Neural progenitor cell (in vitro differentiated cells): ENCODE data around the gene KCNAB1. TPM values are rescaled to one million over a fixed set of nuclear protein-coding genes. Genes with fewer than 3 reads are reported as not detected.

ENCODE experiments used
- DNase-seq: peaks from one replicate; pipeline ENCODE4 v3.0.0-alpha.2; 2016; ENCODE audit warnings: low spot score
- H2AFZ ChIP-seq: fragments of 200-600 bp; sonication (generic); replicated peaks from 2 replicates; pipeline ENCODE4 v1.6.1; 2016; ENCODE audit warnings: antibody characterized with exemption
- H3F3A ChIP-seq: fragments of 200-600 bp; sonication (generic); 2 replicates; pipeline ENCODE4 v1.6.1; 2016; ENCODE audit warnings: antibody characterized with exemption, low read depth
- H3K27ac ChIP-seq: fragments of 200-600 bp; sonication (generic); 2 replicates; pipeline ENCODE4 v1.5.1; 2016; ENCODE audit warnings: mild to moderate bottlenecking
- H3K27me3 ChIP-seq: fragments of 200-600 bp; sonication (generic); 2 replicates; pipeline ENCODE4 v1.6.1; 2016; ENCODE audit warnings: mild to moderate bottlenecking, moderate library complexity
- H3K36me3 ChIP-seq: fragments of 200-600 bp; sonication (generic); 2 replicates; pipeline ENCODE4 v1.5.1; 2016
- H3K4me1 ChIP-seq: fragments of 200-600 bp; sonication (generic); 2 replicates; pipeline ENCODE4 v1.6.1; 2016; ENCODE audit warnings: mixed run types
- H3K4me2 ChIP-seq: fragments of 200-600 bp; sonication (generic); 2 replicates; pipeline ENCODE4 v1.6.1; 2016
- H3K4me3 ChIP-seq: fragments of 200-600 bp; sonication (generic); 2 replicates; pipeline ENCODE4 v1.5.1; 2016
- H3K79me2 ChIP-seq: fragments of 200-600 bp; sonication (generic); 2 replicates; pipeline ENCODE4 v1.6.1; 2016; ENCODE audit warnings: low read depth
- H3K9ac ChIP-seq: fragments of 200-600 bp; sonication (generic); 2 replicates; pipeline ENCODE4 v1.6.1; 2016
- H3K9me3 ChIP-seq: fragments of 200-600 bp; sonication (generic); 2 replicates; pipeline ENCODE4 v1.5.1; 2016; ENCODE audit warnings: low read depth
- H4K20me1 ChIP-seq: fragments of 200-600 bp; sonication (generic); 2 replicates; pipeline ENCODE4 v1.6.1; 2016; ENCODE audit warnings: low read depth
- H3K27ac Mint-ChIP-seq: 3 replicates; pipeline ENCODE4 v1.8.0; 2021; ENCODE audit warnings: mixed read lengths
- H3K27me3 Mint-ChIP-seq: 2 replicates; pipeline ENCODE4 v1.8.0; 2022; ENCODE audit warnings: low read depth, mild to moderate bottlenecking, inconsistent platforms, moderate library complexity, mixed read lengths; ENCODE audit not compliant: insufficient read depth
- H3K36me3 Mint-ChIP-seq: 3 replicates; pipeline ENCODE4 v1.8.0; 2021; ENCODE audit warnings: mixed read lengths
- H3K4me1 Mint-ChIP-seq: 3 replicates; pipeline ENCODE4 v1.8.0; 2021; ENCODE audit warnings: mixed read lengths
- H3K4me3 Mint-ChIP-seq: 3 replicates; pipeline ENCODE4 v1.8.0; 2021; ENCODE audit warnings: mild to moderate bottlenecking, moderate library complexity, mixed read lengths
- H3K9me3 Mint-ChIP-seq: 3 replicates; pipeline ENCODE4 v1.8.0; 2020; ENCODE audit warnings: mixed read lengths
- CTCF ChIP-seq: fragments of 200-600 bp; sonication (generic); IDR thresholded peaks from 2 replicates; pipeline ENCODE4 v1.5.1; 2017; ENCODE audit warnings: antibody characterized with exemption, mild to moderate bottlenecking
- EZH2 ChIP-seq: fragments of 200-600 bp; sonication (generic); IDR thresholded peaks from 2 replicates; pipeline ENCODE4 v1.6.1; 2017; ENCODE audit warnings: antibody characterized with exemption, mild to moderate bottlenecking, moderate library complexity
- EZH2phosphoT487 ChIP-seq: fragments of 200-600 bp; sonication (generic); IDR thresholded peaks from 2 replicates; pipeline ENCODE4 v1.6.1; 2017; ENCODE audit warnings: antibody characterized with exemption
- total RNA-seq: library from RNA; depleted of rRNA; stranded (reverse); fragments of >200 nt; gene quantifications from 2 replicates; pipeline ENCODE4 v1.2.3, GENCODE V29; 2015; ENCODE audit warnings: low replicate concordance

KCNAB1 gene
- total RNA-seq, 1 donor from 2014 or later: 0.24 TPM

- H3K27ac ChIP-seq: no peak overlapping the region
- no peak for TF ChIP-seq EZH2
- no peak for TF ChIP-seq EZH2phosphoT487
- no peak for TF ChIP-seq CTCF
- H3K4me3 Mint-ChIP-seq: no peak overlapping the region
Observed at GRCh38 chr3:156252656-156253055, 132.3 kb downstream of the KCNAB1 start.

GRCh38 chr3:156253150-156253549, 132.8 kb downstream of the KCNAB1 start:
- Mint-ChIP-seq H3K4me3 (no peak overlapping the region), H3K27ac (no peak overlapping the region), H3K36me3 (no peaks in the 10 kb centered on the region), H3K9me3 (no peaks in the 10 kb centered on the region), H3K4me1 (peaks cover 15% of the 10 kb centered on the region), H3K27me3 (peaks cover 7% of the 10 kb centered on the region)
- Histone ChIP-seq H3K27ac (no peak overlapping the region), H3K4me3 (no peak overlapping the region), H3K27me3 (no peaks in the 10 kb centered on the region), H3K9me3 (no peaks in the 10 kb centered on the region), H3K9ac (no peak overlapping the region), H3K4me2 (no peak overlapping the region), H4K20me1 (no peaks in the 10 kb centered on the region), H3K36me3 (no peaks in the 10 kb centered on the region), H2AFZ (peak overlapping the region; percentile 40), H3K4me1 (peaks cover 12% of the 10 kb centered on the region), H3K79me2 (no peaks in the 10 kb centered on the region), H3F3A (no peaks in the 10 kb centered on the region)
- DNase-seq: no peak
- TF ChIP-seq CTCF (no peak), EZH2phosphoT487 (no peak), EZH2 (no peak)

More at GRCh38 chr3:156252656-156253055, 132.3 kb downstream of the KCNAB1 start:
- Mint-ChIP-seq H3K36me3 (no peaks in the 10 kb centered on the region), H3K9me3 (no peaks in the 10 kb centered on the region), H3K27ac (no peak overlapping the region), H3K4me1 (peaks cover 15% of the 10 kb centered on the region), H3K27me3 (peaks cover 6% of the 10 kb centered on the region)
- H3K4me3 ChIP-seq: no peak overlapping the region
- no peaks in the 10 kb centered on the region for H3K36me3 ChIP-seq
- H3K79me2 ChIP-seq: no peaks in the 10 kb centered on the region
- no peak overlapping the region for H3K9ac ChIP-seq
- no peak overlapping the region for H2AFZ ChIP-seq
- peak; percentile 40 for DNase-seq
- H3K27me3 ChIP-seq: no peaks in the 10 kb centered on the region
- H3F3A ChIP-seq: no peaks in the 10 kb centered on the region
- no peaks in the 10 kb centered on the region for H3K9me3 ChIP-seq
- no peak overlapping the region for H3K4me2 ChIP-seq
- H3K4me1 ChIP-seq: peaks cover 12% of the 10 kb centered on the region
- no peaks in the 10 kb centered on the region for H4K20me1 ChIP-seq

GRCh38 chr3:156256256-156256655, 135.9 kb downstream of the KCNAB1 start:
- Mint-ChIP-seq H3K27me3 (peaks cover 8% of the 10 kb centered on the region), H3K9me3 (no peaks in the 10 kb centered on the region), H3K4me3 (no peak overlapping the region), H3K27ac (no peak overlapping the region), H3K36me3 (no peaks in the 10 kb centered on the region), H3K4me1 (peaks cover 19% of the 10 kb centered on the region)
- no peak for DNase-seq
- no peak overlapping the region for H3K4me2 ChIP-seq
- TF ChIP-seq EZH2 (no peak), CTCF (no peak), EZH2phosphoT487 (no peak)
- H3K4me1 ChIP-seq: peaks cover 12% of the 10 kb centered on the region
- no peaks in the 10 kb centered on the region for H3K36me3 ChIP-seq
- no peaks in the 10 kb centered on the region for H3K27me3 ChIP-seq
- no peak overlapping the region for H3K27ac ChIP-seq
- no peak overlapping the region for H2AFZ ChIP-seq
- H3F3A ChIP-seq: no peaks in the 10 kb centered on the region
- H3K4me3 ChIP-seq: no peak overlapping the region
- no peak overlapping the region for H3K9ac ChIP-seq
- no peaks in the 10 kb centered on the region for H3K79me2 ChIP-seq
- H3K9me3 ChIP-seq: no peaks in the 10 kb centered on the region
- no peaks in the 10 kb centered on the region for H4K20me1 ChIP-seq

GRCh38 chr3:156256945-156257344, 136.6 kb downstream of the KCNAB1 start:
- Mint-ChIP-seq H3K27ac (no peak overlapping the region), H3K36me3 (no peaks in the 10 kb centered on the region), H3K4me1 (peaks cover 14% of the 10 kb centered on the region), H3K4me3 (no peak overlapping the region), H3K27me3 (peaks cover 5% of the 10 kb centered on the region), H3K9me3 (no peaks in the 10 kb centered on the region)
- no peaks in the 10 kb centered on the region for H4K20me1 ChIP-seq
- no peaks in the 10 kb centered on the region for H3F3A ChIP-seq
- TF ChIP-seq EZH2phosphoT487 (no peak), CTCF (no peak), EZH2 (no peak)
- H3K9me3 ChIP-seq: no peaks in the 10 kb centered on the region
- H3K4me2 ChIP-seq: no peak overlapping the region
- H3K9ac ChIP-seq: no peak overlapping the region
- no peak overlapping the region for H3K4me3 ChIP-seq
- H3K36me3 ChIP-seq: no peaks in the 10 kb centered on the region
- H3K79me2 ChIP-seq: no peaks in the 10 kb centered on the region
- no peak overlapping the region for H2AFZ ChIP-seq
- no peak for DNase-seq
- H3K27me3 ChIP-seq: no peaks in the 10 kb centered on the region
- H3K27ac ChIP-seq: no peak overlapping the region
- peaks cover 12% of the 10 kb centered on the region for H3K4me1 ChIP-seq
